Measurements from ENCODE around the gene MDM2.

DNA sequence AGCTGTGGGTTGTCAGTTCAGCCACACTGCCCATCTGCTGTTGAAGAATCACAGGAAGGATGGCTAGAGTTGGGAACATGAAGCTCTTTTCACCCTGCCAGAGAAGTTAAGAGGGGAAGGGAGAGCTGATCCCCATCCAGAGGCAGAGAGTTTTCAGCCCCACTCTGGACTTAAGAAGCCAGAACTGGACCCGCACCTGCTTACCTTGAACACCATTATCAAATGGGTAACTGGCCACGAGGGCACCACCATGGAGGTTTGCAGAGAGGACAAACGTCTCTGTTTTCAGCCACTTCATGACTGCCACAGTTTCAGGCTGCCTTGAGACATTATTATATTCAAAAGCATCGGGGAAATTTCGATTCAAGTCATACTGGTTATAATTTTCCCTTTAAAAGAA, 62.0 kb downstream of the MDM2 start:
- TF ChIP-seq, protein P1, sequence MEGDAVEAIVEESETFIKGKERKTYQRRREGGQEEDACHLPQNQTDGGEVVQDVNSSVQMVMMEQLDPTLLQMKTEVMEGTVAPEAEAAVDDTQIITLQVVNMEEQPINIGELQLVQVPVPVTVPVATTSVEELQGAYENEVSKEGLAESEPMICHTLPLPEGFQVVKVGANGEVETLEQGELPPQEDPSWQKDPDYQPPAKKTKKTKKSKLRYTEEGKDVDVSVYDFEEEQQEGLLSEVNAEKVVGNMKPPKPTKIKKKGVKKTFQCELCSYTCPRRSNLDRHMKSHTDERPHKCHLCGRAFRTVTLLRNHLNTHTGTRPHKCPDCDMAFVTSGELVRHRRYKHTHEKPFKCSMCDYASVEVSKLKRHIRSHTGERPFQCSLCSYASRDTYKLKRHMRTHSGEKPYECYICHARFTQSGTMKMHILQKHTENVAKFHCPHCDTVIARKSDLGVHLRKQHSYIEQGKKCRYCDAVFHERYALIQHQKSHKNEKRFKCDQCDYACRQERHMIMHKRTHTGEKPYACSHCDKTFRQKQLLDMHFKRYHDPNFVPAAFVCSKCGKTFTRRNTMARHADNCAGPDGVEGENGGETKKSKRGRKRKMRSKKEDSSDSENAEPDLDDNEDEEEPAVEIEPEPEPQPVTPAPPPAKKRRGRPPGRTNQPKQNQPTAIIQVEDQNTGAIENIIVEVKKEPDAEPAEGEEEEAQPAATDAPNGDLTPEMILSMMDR (IDR thresholded peaks at IDR 0.05) = no peak
- TF ChIP-seq POLR2A (IDR thresholded peaks at IDR 0.05) = no peak

Data from esophagus squamous epithelium (tissue), 4 donors.